Aorta (tissue), 5 donors: ENCODE data around the gene ARHGAP15. TPM values are rescaled to one million over a fixed set of nuclear protein-coding genes. Genes with fewer than 3 reads are reported as not detected.

Experiments used
- ATAC-seq: fragments of 200-7000 bp; cut with Tn5 transposase; one replicate; pipeline ENCODE4 v1.9.1; 2022; ENCODE audit warnings: moderate library complexity; ENCODE audit not compliant: low FRiP score
- DNase-seq, 2 donors: peaks; one replicate each; pipeline ENCODE4 v3.0.0-alpha.2; 2020
- H3K27ac ChIP-seq, 2 donors: one replicate each; pipeline ENCODE4 v1.5.1; 2013; ENCODE audit warnings: low read length in 2 of 2, mild to moderate bottlenecking in 2 of 2, moderate library complexity in 2 of 2, control low read depth in 1 of 2, inconsistent platforms in 1 of 2, low read depth in 1 of 2
- H3K27me3 ChIP-seq, 2 donors: one replicate each; pipeline ENCODE4 v1.6.1; 2013; ENCODE audit warnings: control low read depth in 1 of 2, low read length in 1 of 2, mild to moderate bottlenecking in 1 of 2, moderate library complexity in 1 of 2; ENCODE audit not compliant: insufficient read depth in 2 of 2, control insufficient read depth in 1 of 2
- H3K36me3 ChIP-seq, 2 donors: one replicate each; pipeline ENCODE4 v1.6.1; 2013; ENCODE audit warnings: control low read depth in 1 of 2, low read length in 1 of 2, mild to moderate bottlenecking in 1 of 2; ENCODE audit not compliant: insufficient read depth in 2 of 2, control insufficient read depth in 1 of 2
- H3K4me1 ChIP-seq, 2 donors: one replicate each; pipeline ENCODE4 v1.6.1; 2013; ENCODE audit warnings: low read length in 2 of 2, control low read depth in 1 of 2, mild to moderate bottlenecking in 1 of 2, moderate library complexity in 1 of 2; ENCODE audit not compliant: insufficient read depth in 2 of 2, control insufficient read depth in 1 of 2
- H3K4me3 ChIP-seq, 2 donors: one replicate each; pipeline ENCODE4 v1.5.1; 2013; ENCODE audit warnings: low read length in 2 of 2, control low read depth in 1 of 2, mild to moderate bottlenecking in 1 of 2
- H3K9me3 ChIP-seq: one replicate; pipeline ENCODE4 v1.6.1; 2013; ENCODE audit warnings: mild to moderate bottlenecking, low read length; ENCODE audit not compliant: control insufficient read depth
- WGBS, 2 donors: extraction: QIAGEN DNeasy Blood & Tissue Kit; methylation state at CpG; one replicate each; pipeline ENCODE4 v1.1.7; 2013; 5-methylcytosine and 5-hydroxymethylcytosine counted together
- intact Hi-C, 2 donors: fragments of 100-400 bp; cut with DNase I; formaldehyde crosslinking; loops; one replicate each; pipeline versions ENCODE4 v1.14.2 to v1.15.0; 2022
- polyA plus RNA-seq, 2 donors: library from polyadenylated mRNA; stranded (reverse); fragments of 200-250 nt; gene quantifications; one replicate each; pipeline ENCODE4 v1.2.3, GENCODE V29; 2013
- total RNA-seq, 2 donors: library from RNA; stranded (reverse); fragmentation: NEBNext Ultra II Directional; extraction: Animal tissue kit (Norgen Biotek cat#: 25700); gene quantifications; one replicate each; pipeline ENCODE4 v1.2.1, GENCODE V29; 2021
- donor health status: healthy with polysubstance abuse.
- donor health status: Bipolar disorder and iron deficiency.
- donor health status: DM: no; HTN: no; CAD: no.
- donor health status: DM: no; HTN: no; CAD: no.
- donor health status: DM: yes; HTN: yes; CAD: no.

ARHGAP15 gene
- total and polyA plus RNA-seq, 4 donors: 9.8 to 26.2 (median 12.8) TPM

- DNase-seq (no peak), ATAC-seq (no peak)
- Histone ChIP-seq H3K4me3 (no peak overlapping the region), H3K36me3 (no peaks in the 10 kb centered on the region), H3K27ac (no peak overlapping the region), H3K9me3 (no peaks in the 10 kb centered on the region), H3K27me3 (no peaks in the 10 kb centered on the region), H3K4me1 (no peaks in the 10 kb centered on the region)
- intact Hi-C loops: no loop called here
- 51 to 64% methylated on average over 2 of the region's 2 CpGs for WGBS, 2 donors
Measured at GRCh38 chr2:143171817-143172216, 42.6 kb downstream of the ARHGAP15 start.

- Histone ChIP-seq H3K27me3 (no peaks in the 10 kb centered on the region), H3K9me3 (no peaks in the 10 kb centered on the region), H3K4me1 (no peaks in the 10 kb centered on the region), H3K36me3 (no peaks in the 10 kb centered on the region), H3K27ac (no peak overlapping the region), H3K4me3 (no peak overlapping the region)
- intact Hi-C loops: no loop called here
- no peak for ATAC-seq
- DNase-seq: no peak
- 100% methylated on average over 2 of the region's 2 CpGs for WGBS, 2 donors
Measured at GRCh38 chr2:143175438-143175837, 46.2 kb downstream of the ARHGAP15 start.

- intact Hi-C loops: no loop called here
Measured at GRCh38 chr2:143176606-143177005, 47.4 kb downstream of the ARHGAP15 start.

GRCh38 chr2:143177096-143177786, 48.0 kb downstream of the ARHGAP15 start:
- Histone ChIP-seq H3K4me1 (no peaks in the 10 kb centered on the region), H3K27ac (no peak overlapping the region), H3K9me3 (no peaks in the 10 kb centered on the region), H3K36me3 (no peaks in the 10 kb centered on the region), H3K27me3 (no peaks in the 10 kb centered on the region), H3K4me3 (no peak overlapping the region)
- 80 to 82% methylated on average over 5 of the region's 5 CpGs for WGBS, 2 donors
- ATAC-seq: no peak
- DNase-seq: no peak
- intact Hi-C loops: no loop called here

More at GRCh38 chr2:143176606-143177005, 47.4 kb downstream of the ARHGAP15 start:
- H3K27ac ChIP-seq: no peak overlapping the region
- ATAC-seq: no peak
- no peaks in the 10 kb centered on the region for H3K4me1 ChIP-seq
- no peaks in the 10 kb centered on the region for H3K9me3 ChIP-seq
- H3K4me3 ChIP-seq: no peak overlapping the region
- 72 to 78% methylated on average over 3 of the region's 3 CpGs for WGBS, 2 donors
- no peaks in the 10 kb centered on the region for H3K36me3 ChIP-seq
- no peak for DNase-seq
- H3K27me3 ChIP-seq: no peaks in the 10 kb centered on the region

- H3K4me1 ChIP-seq: no peaks in the 10 kb centered on the region
- H3K9me3 ChIP-seq: no peaks in the 10 kb centered on the region
- DNase-seq (no peak), ATAC-seq (no peak)
- no peaks in the 10 kb centered on the region for H3K36me3 ChIP-seq
- no peak overlapping the region for H3K4me3 ChIP-seq
- no peaks in the 10 kb centered on the region for H3K27me3 ChIP-seq
- intact Hi-C loops: no loop called here
- H3K27ac ChIP-seq: no peak overlapping the region
Measured at GRCh38 chr2:143181494-143181893, 52.3 kb downstream of the ARHGAP15 start.

GRCh38 chr2:143182649-143183048, 53.4 kb downstream of the ARHGAP15 start:
- Histone ChIP-seq H3K4me1 (no peaks in the 10 kb centered on the region), H3K36me3 (no peaks in the 10 kb centered on the region), H3K9me3 (no peaks in the 10 kb centered on the region), H3K27me3 (no peaks in the 10 kb centered on the region), H3K4me3 (no peak overlapping the region), H3K27ac (no peak overlapping the region)
- WGBS, 2 donors: 94 to 97% methylated on average over 2 of the region's 2 CpGs
- ATAC-seq (no peak), DNase-seq (no peak)
- intact Hi-C loops: no loop called here

- Histone ChIP-seq H3K4me1 (no peaks in the 10 kb centered on the region), H3K27me3 (no peaks in the 10 kb centered on the region), H3K4me3 (no peak overlapping the region), H3K27ac (no peak overlapping the region), H3K36me3 (no peaks in the 10 kb centered on the region), H3K9me3 (no peaks in the 10 kb centered on the region)
- DNase-seq (no peak), ATAC-seq (no peak)
- 82 to 85% methylated on average over 5 of the region's 5 CpGs for WGBS, 2 donors
- intact Hi-C loops: no loop called here
Measured at GRCh38 chr2:143183804-143184463, 54.7 kb downstream of the ARHGAP15 start.

- 64 to 68% methylated on average over 3 of the region's 3 CpGs for WGBS, 2 donors
- Histone ChIP-seq H3K4me3 (no peak overlapping the region), H3K9me3 (no peaks in the 10 kb centered on the region), H3K27me3 (no peaks in the 10 kb centered on the region), H3K4me1 (no peaks in the 10 kb centered on the region), H3K36me3 (no peaks in the 10 kb centered on the region), H3K27ac (no peak overlapping the region)
- no peak for DNase-seq
- intact Hi-C loops: no loop called here
- ATAC-seq: no peak
Measured at GRCh38 chr2:143186876-143187275, 57.7 kb downstream of the ARHGAP15 start.

GRCh38 chr2:143190431-143190830, 61.2 kb downstream of the ARHGAP15 start:
- intact Hi-C loops: no loop called here
- H3K36me3 ChIP-seq: no peaks in the 10 kb centered on the region
- H3K4me3 ChIP-seq: no peak overlapping the region
- H3K9me3 ChIP-seq: no peaks in the 10 kb centered on the region
- WGBS, 2 donors: 80 to 81% methylated on average over 3 of the region's 3 CpGs
- no peaks in the 10 kb centered on the region for H3K4me1 ChIP-seq
- no peak overlapping the region for H3K27ac ChIP-seq
- no peaks in the 10 kb centered on the region for H3K27me3 ChIP-seq
- ATAC-seq (no peak), DNase-seq (no peak)
